NB4 (cell line): ENCODE measurements around the gene PDZD2.

Experiments used
- MAX ChIP-seq: IDR thresholded peaks from 2 replicates; pipeline ENCODE4 v1.6.1; 2011; ENCODE audit warnings: low read depth, low read length
- MYC ChIP-seq: IDR thresholded peaks from 2 replicates; pipeline ENCODE4 v1.6.1; 2011; ENCODE audit warnings: low read depth, low read length
- POLR2A ChIP-seq: IDR thresholded peaks from 2 replicates; pipeline ENCODE4 v1.6.1; 2011; ENCODE audit warnings: mild to moderate bottlenecking; ENCODE audit not compliant: insufficient read length; ENCODE audit errors: extremely low read depth
- TF ChIP-seq, protein P1 (sequence below): IDR thresholded peaks from one replicate; pipeline ENCODE4 v1.5.1; 2012; ENCODE audit warnings: low read depth, low read length

- TF ChIP-seq, protein P1, sequence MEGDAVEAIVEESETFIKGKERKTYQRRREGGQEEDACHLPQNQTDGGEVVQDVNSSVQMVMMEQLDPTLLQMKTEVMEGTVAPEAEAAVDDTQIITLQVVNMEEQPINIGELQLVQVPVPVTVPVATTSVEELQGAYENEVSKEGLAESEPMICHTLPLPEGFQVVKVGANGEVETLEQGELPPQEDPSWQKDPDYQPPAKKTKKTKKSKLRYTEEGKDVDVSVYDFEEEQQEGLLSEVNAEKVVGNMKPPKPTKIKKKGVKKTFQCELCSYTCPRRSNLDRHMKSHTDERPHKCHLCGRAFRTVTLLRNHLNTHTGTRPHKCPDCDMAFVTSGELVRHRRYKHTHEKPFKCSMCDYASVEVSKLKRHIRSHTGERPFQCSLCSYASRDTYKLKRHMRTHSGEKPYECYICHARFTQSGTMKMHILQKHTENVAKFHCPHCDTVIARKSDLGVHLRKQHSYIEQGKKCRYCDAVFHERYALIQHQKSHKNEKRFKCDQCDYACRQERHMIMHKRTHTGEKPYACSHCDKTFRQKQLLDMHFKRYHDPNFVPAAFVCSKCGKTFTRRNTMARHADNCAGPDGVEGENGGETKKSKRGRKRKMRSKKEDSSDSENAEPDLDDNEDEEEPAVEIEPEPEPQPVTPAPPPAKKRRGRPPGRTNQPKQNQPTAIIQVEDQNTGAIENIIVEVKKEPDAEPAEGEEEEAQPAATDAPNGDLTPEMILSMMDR = no peak
- TF ChIP-seq POLR2A (no peak), MAX (no peak), MYC (no peak)
Measured at GRCh38 chr5:32008746-32009145, 369.8 kb downstream of the PDZD2 start.
